ENCODE results near the gene SYDE2. TPM values are rescaled to one million over a fixed set of nuclear protein-coding genes. Genes with fewer than 3 reads are reported as not detected.

The SYDE2 gene
- total and polyA plus RNA-seq, 9 of the 15 experiments (the other 6 are each of a cell fraction or from before 2014, with no cell fraction given) = 0.39 to 8.7 (median 4.5) TPM

GRCh38 chr1:85224734-85225623 lies 24.2 kb upstream of the SYDE2 start:
- Histone ChIP-seq H3K4me1 (replicated peaks in 1 of 2; ENCODE audit: control insufficient read depth in 2 of 2, insufficient read depth in 2 of 2, low read length in 2 of 2) (peaks cover 23 to 45% of the 10 kb centered on the region in 2 experiments), H3K9me1 (ENCODE audit: control insufficient read depth, insufficient read depth, low read length) (no peaks in the 10 kb centered on the region), H3K27me3 (ENCODE audit: control insufficient read depth in 2 of 2, insufficient read depth in 2 of 2, low read length in 2 of 2) (no peaks in the 10 kb centered on the region), H3K9ac (ENCODE audit: insufficient read depth in 1 of 2, low read depth in 2 of 2, low read length in 2 of 2) (no peak overlapping the region), H3K27ac (ENCODE audit: extremely low read depth, low read depth, low read length) (peak overlapping the region; percentile 15), H3K9me3 (replicated peaks; ENCODE audit: control insufficient read depth, insufficient read depth, low read depth, low read length) (no peaks in the 10 kb centered on the region), H3K36me3 (ENCODE audit: control insufficient read depth, insufficient read depth, low read length) (no peaks in the 10 kb centered on the region), H2AFZ (ENCODE audit: low read depth, low read length) (no peak overlapping the region), H3K4me3 (no peak overlapping the region), H3K4me2 (ENCODE audit: insufficient read depth, low read length) (peak overlapping the region; percentile 6; the same call in 1 of the 2 replicates), H4K20me1 (replicated peaks; ENCODE audit: control insufficient read depth, insufficient read depth, low read length) (no peaks in the 10 kb centered on the region), H3K79me2 (ENCODE audit: control insufficient read depth, insufficient read depth, low read length) (no peaks in the 10 kb centered on the region)
- BruUV-seq (replicated peaks) = no TSS peak
- peak; percentile 89 for ATAC-seq
- intact Hi-C loops (cut with micrococcal nuclease) (loop anchor here (1.0 kb wide), 1 partner anchor 24 kb away; the partner anchor contains the start of gene SYDE2), in situ Hi-C loops (cut with MboI) (no loop called here)
- peak; percentile 76 to 93 (median 84) for DNase-seq (ENCODE audit: extremely low read depth in 1 of 4, low spot score in 3 of 4)
- ChIA-PET CTCF (ENCODE audit: low intra/inter-chr PET ratio) (interaction anchor here (0.6 kb wide), 1 partner anchor 34 kb away, joined by 3 read pairs; no protein-coding TSS in a partner anchor), POLR2A (interaction anchor here (0.8 to 3.0 kb wide), 13 partner anchors 8 to 1763 kb away, joined by 3 to 14 read pairs (median 4); partner anchors contain the start of gene SYDE2)
- peak; percentile 96 for FAIRE-seq
- 2% methylated on average over 3 of the region's 3 CpGs for WGBS (ENCODE audit: insufficient coverage, low coverage, missing lambda C conversion rate)
- TF ChIP-seq ZNF778 (CRISPR knock-in tag; IDR thresholded peaks at IDR 0.05) = no peak
- no peak for TF ChIP-seq XRCC3 (IDR thresholded peaks at IDR 0.05)
- 0 out of 2 replicates have a peak, but pooled peaks have one; percentile 27 for TF ChIP-seq ELK3 (CRISPR knock-in tag; IDR thresholded peaks at IDR 0.05)
- peak; percentile 18 to 46; a peak in 2 of 4 replicates for TF ChIP-seq ZNF318 (IDR thresholded peaks at IDR 0.05; ENCODE audit: borderline replicate concordance in 1 of 2, low read depth in 1 of 2)
- TF ChIP-seq DNMT1 (IDR thresholded peaks at IDR 0.05) = no peak
- 0 out of 2 replicates have a peak, but pooled peaks have one; percentile 59 for TF ChIP-seq MYNN (IDR thresholded peaks at IDR 0.05)
- no peak for TF ChIP-seq MYNN (CRISPR knock-in tag; IDR thresholded peaks at IDR 0.05)
- TF ChIP-seq ZZZ3 (IDR thresholded peaks at IDR 0.05) = no peak
- peak; percentile 53 to 85; a peak in 3 of 4 replicates for TF ChIP-seq TEAD1 (CRISPR knock-in tag; IDR thresholded peaks at IDR 0.05)
- TF ChIP-seq THRA (IDR thresholded peaks at IDR 0.05) = peak; percentile 87
